ENCODE data around the gene UBA6.
"Not testable (repeated sequence)": the region's sequence is repeated elsewhere in the genome, so short reads cannot be mapped to it uniquely, and the experiment has no call there.

Gene UBA6

DNA sequence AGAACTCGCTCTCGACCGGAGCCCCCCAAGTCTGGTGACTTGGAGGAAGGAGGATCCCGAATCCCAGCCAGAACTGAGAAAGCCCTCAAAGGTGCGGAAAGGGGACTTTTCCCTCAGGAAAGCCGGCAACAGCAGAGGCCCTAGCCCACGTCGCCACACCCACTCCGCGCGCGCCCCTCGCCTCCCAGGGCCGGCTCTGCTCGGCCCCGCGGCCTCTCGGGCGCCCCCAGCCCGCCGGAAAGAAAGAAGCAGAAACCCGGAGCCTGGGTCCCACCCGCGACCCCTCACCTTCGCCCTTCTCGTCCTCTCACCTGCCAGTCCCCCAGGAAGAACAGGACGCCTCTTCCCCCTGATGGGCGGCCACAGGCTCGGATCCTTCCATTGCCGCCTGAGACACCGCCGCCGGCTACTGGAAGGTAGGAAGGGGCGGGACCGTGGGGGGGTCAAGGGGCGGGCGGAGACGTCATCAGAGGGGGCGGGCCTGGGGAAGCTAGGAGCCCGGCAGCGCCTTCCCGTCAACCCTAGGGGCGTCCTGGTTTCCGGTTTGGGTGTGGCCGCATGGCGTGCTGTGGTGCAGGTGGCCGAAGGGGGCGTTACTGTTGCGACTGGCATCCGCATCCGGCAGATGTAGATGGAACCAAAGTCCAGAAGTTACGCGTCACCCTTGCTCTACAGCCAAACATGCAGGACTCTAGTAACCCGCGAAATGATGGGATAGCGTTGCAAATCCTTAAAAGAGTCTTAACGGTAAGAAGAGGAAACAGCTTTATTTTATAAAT lies at the start of gene UBA6:
TSS of gene UBA6 (minus strand) at position 418 of the 779 bp plus-strand sequence. CDS start at position 382, 36 bp downstream.
- peak; percentile 91 for DNase-seq

DNA sequence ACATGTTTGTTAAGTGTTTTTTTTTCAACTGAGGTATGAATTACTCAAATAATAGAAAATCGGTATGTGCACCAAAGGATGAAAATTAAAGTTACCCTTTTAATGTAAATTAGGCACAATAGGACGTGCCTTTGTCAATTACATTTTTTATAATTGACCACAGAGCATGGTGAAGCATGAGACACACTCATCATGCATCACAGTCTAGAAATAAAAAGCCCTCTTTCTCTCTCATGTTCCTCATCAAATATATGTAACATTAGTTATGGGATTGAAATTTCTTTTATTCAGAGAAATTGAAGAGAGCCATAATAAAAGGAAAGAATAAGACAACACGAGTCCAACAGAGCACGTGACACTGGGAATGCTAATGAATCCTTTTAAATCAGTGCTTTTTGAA lies 49.7 kb upstream of the UBA6 start:
- no peak for DNase-seq

DNA sequence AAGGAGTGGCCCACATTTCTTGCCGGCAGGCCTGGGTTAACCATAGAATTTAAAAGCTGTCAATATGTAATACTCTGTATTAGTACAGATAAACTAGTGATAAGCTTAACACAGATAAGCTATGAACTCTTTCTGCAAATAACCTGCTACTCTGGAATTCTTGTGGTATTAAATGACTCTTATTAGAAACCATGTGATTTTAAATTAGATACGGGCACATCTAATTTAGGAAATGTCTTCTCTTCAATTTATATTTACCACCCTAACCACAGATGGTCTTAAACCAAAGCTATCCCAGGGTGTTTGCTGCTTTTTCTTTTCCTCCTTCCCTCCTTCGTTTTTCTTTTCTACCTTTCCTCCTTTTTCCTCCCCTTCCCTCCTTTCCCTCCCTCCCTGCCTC lies 48.3 kb upstream of the UBA6 start:
- DNase-seq = no peak

DNA sequence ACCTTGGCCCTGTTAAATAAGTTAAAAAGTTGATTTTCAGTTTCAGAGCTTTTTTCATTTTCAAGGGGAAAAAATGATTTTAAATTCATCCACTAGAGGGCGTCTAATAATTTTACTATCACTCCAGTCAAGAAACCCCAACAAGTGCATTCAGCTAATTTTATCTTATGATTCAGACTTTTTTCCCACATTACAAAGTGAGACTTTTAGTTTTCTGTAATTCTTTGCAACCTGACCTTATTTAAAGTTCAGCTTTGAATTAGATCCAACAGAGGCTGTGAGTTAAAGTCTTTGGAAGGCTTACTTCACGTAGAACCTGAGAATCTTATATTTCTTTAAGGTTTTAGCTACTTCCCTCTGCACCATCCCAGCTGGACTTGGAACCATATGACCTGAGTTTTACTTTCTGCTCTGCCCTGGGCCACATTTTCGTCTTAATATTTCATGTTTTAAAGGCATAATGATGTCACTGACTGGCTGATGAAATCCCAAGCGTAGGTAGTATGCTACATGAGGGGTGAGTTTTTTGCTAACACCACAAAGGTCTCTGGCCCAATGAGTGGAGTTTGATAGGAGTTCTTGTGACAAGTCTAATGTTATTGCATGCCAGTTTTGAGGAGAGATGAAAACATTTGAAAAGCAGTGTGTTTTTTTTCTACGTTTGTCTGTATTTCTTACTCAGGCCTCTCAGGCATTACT lies 46.0 kb upstream of the UBA6 start:
- DNase-seq = no peak

DNA sequence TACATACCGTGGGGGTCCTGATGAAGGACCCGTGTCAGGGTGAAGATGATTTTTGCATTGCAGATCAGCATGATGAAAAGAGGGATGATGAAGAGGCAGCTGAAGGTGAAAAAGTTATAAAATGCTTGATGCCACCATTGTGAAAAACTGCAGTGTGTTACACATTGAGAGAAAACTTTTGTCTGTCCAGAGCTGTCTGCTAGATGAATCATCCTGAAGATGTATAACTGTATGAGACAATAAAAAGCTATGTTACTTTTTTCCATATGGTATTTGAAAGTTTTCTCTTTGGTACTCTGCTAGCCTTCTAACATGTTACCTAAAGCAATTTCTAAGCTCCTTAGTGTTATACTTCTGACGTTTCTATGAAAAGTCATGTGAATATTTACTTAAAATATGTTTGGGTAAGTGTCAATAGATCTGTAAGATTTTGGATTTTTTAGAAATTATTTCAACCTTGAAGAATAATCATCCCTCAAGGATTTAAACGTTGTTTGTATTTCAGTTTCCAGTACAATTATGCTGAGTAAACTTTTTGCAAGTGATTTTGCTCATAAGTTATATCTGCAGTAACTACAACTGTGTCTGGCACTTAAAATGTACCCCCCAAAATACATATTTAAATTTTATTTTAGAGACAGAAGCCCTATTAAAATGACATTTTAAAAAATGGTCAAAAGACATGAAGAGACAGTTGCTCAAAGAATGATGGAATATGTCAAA lies 43.8 kb upstream of the UBA6 start:
- DNase-seq = no peak

DNA sequence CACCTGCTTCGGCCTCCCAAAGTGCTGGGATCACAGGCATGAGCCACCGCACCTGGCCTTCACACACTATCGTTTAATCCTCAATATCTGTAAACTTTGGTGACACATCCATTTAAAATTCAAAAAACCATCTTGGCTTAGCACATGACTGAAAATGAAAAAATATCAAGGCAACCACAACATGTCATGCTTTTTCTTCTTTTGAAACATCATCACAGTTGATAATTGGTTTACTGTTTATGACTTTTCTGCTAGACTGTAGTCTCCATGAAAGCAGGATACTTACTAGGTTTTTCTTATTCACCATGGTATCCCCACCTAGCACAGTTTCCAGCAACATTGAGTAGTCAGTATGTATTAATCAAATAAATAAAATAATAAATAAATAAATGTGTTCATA lies 42.2 kb upstream of the UBA6 start:
- DNase-seq = no peak

DNA sequence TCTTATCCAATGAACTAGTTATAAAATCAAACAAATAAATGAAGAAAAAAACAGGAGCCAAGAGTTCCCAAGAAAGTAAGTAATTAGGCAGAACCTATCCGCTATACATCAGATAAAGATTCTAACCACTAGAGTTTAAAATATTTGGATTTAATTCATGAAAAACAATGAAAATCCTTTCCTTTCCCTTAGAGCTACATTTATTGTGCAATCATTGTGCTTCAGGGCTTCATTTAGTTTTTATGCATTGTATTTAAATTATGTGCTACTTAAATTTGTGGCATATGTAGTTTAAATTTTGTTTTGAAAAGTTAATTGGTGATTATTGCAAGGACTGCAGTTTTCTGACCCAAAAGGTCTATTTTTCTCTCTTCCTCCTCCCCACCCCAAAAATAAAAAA lies 35.3 kb upstream of the UBA6 start:
- DNase-seq = no peak

DNA sequence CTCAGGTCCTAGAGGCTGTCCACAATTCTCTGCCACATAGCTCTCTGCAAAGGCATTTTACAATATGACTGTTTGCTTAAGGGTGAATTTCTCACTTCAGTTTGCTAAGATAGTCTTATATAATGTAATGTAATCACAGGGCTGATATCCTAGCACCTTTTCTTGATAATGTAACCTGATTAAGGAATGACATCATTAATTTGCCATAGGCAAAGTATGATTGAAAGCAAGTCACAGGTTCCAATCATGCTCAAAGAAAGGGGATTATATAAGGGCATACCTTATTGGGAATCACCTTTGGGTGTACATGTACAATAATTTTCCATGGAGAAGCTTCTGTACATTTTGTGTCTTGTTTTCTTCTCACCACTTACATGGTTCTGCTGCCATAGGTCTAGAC lies 34.4 kb upstream of the UBA6 start:
- DNase-seq = no peak

DNA sequence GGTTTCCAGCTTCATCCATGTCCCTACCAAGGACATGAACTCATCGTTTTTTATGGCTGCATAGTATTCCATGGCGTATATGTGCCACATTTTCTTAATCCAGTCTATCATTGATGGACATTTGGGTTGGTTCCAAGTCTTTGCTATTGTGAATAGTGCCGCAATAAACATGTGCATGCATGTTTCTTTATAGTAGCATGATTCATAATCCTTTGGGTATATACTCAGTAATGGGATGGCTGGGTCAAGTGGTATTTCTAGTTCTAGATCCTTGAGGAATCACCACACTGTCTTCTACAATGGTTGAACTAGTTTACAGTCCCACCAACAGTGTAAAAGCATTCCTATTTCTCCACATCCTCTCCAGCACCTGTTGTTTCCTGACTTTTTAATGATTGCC lies 29.6 kb upstream of the UBA6 start:
- not testable (repeated sequence) for DNase-seq

DNA sequence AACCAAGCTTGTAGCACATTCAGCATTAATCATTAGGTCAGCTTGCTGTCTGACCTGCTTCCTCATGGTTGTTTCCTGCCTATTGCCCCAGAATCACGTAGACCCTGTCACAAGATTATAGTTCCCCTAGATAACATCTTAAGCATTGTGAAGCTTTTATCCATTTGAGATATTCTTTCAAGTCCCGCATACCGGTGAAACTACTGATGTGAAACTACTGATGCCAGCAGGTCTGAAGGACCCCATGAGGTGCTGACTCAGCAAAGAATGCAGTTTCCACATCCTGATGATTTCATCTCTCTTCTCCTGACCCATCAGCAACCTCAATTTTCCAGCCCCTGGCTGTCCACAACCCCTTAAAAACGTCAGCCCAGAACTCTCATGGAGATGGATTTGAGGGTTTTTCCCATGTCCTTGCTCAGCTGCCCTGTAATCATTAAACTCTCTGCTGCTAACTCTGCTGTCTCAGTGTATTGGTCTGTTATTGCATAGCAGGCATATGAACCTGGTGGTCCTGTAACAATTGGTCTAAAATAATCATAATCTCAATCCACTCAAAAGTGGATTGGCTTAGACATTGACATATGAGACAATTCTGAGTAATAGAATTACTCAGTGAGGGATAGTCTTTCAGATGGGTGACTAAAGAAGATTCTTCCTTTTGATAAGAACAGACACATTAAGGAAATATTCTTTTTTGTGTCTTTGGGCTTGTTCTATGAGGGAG lies 26.3 kb upstream of the UBA6 start:
- DNase-seq = no peak

DNA sequence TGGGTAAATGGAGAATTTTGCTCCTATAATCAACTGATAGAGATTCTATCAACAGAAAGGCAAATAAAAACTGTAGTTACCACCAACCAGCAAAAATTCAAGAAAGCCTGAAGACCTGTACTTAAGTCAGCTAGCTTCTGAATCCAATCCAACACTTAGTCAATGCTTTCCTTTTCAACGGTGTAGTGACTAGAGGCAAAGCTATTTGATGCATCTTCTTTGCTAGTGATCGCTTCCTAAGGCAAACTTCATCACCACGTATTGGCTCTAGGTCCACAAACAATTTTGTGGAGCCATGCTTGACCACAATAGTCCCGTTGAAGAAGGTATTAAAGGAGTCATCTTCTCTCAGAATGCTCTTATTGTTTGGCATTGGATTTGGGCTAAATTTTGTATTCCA lies 25.0 kb upstream of the UBA6 start:
- DNase-seq = no peak

DNA sequence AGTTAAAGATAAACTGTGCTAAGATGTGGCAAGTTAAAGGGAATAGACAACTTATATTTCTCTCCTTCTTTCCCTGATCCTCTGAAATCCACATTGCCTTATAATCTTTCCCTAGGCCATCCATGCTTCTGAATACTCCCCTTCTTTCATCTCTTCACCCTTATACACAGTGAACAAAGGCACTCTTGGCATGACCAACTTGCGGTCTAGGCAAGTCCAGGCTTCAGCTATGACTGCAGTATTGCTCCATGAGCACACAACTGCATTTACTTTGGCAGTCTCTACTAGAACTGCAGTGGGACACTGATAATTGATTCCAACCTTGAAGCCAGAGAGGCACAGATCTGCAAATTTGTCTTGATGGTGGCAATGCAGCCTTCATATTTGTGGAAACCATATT lies 24.2 kb upstream of the UBA6 start:
- no peak for DNase-seq

DNA sequence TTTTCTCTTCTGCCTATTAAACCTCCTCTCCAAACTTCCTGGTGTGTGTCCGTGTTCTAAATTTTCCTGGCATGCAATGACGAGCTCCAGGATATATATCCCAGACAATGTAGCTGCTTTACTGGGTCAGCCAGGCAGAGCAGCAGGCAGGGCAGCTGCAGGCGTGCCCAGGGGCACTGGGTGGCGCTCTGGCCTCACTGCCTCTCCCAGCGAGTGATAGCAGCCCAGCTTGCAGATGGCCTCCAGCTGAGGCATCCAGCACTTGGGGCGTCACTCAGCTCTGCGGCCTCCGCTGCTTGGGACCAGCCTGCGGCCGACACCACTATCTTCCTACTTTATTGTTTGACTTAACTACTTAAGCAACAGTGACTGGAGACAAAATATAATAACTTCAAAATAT lies 23.0 kb upstream of the UBA6 start:
- no peak for DNase-seq

DNA sequence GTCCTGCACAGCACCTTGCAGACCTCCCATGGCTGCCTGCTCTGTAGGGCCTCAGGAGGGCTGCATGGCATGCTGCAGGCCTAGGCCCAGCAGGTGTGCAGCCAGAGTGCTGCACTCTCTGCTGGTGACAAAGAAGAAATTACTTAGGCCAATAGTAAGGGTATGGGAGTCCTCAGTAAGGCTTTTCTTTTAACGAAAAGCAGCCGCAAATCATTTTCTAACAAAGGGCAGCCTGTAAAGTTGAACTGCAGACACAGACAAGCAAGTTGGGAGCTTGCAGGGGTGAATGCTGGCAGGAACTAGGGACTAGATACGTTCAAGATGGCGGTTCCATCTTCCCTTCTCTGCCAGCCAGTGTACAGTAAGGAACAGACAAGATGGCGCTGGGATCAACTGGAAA lies 22.4 kb upstream of the UBA6 start:
- no peak for DNase-seq

DNA sequence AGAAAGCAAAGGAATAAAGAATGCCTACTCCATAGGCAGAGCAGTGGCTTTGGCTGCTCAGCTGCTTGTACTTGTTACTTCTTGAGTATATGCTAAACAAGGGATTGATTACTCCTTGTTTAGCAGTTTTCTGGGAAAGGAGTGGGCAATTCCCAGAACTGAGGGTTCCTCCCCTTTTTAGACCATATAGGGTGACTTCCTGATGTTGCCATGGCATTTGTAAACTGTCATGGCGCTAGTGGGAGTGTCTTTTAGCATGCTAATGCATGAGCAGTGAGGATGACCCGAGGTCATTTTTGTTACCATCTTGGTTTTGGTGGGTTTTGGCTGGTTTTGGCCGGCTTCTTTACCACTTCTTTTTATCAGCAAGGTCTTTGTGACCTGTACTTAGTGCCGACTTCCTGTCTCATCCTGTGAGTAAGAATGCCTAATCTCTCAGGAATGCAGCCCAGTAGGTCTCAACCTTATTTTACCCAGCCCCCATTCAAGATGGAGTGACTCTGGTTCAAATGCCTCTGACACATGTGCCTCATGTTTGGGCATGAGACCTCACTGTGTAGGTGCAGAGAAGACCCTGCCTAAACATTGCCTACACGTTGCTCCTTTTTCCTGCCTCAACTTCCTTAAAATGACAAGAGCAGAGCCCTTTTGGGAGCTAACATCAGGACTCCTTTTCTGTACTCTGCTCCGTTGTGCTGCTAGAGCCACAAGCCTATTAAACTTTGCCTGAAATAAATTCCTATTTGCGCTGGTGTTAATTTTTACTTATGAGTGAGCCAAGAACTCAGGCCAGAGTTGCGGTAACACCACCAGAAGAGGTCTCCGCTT lies 21.0 kb upstream of the UBA6 start:
- no peak for DNase-seq

DNA sequence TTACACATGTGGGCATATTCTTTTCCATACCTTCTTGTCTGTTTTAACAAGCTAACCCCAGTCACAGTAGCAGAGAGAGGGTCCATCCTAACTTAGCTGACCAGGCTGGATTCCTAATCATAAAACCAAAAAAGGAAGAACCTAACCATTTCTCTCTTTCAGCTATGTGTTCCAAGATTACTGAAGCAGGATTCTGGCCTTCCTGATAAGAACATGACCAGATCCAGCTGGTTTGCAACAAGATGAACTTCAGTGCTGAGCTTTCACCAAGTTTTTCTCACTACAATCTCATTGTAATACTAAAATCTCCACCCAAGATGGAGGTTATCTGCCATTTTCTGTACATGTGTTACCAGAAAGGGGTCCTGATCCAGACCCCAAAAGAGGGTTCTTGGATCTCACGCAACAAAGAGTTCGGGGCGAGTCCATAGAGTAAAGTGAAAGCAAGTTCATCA lies 20.4 kb upstream of the UBA6 start:
- DNase-seq = no peak

DNA sequence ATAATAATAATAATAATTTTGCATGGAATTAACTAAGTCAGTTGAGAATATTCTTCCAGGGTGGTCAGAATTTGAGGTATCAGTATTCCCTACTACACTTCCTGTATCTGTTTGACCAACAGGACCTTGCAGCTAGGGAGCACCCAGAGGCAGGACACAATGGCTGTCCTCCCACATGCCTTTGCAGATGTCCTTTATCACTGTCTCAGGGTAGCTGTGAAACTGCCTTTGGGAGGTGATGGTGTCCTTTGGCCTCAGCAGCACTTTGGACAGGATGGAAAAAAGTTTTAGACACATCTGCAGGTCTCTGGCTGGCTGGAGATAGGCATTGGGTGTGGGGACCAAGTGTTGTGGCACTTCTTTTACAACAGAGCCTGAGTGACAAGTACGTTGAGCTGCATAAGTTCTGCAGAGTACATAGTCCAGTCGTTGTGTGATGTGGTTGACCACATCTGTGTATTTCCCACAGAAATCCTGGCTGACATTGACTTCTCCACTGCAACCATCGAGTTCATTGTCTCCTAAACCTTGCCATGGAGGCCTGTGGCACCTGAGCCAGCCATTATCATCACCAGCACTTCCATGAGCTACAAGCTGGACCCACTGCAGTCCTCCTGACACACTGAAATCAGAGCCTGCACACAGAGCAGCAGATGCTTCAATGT lies 19.1 kb upstream of the UBA6 start:
- DNase-seq = no peak

DNA sequence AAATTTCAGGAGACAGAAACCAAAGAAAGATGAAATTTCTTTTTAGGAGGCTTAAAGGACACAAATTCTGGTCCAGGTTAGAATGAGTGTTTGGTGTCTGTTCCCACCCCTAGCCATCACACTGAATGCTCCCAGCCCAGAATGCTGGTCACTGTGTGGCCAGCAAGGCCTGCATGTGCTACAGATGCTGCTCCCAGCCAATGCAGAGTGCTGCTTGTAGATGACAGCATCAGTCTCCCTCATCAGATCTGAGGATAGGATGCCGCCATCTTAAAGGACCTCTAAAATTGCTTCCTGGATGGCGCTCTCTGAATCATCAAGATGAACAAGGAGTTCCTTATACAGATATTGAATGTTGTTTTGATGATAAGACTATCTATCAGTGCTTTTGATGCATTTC lies 17.9 kb upstream of the UBA6 start:
- DNase-seq = no peak

DNA sequence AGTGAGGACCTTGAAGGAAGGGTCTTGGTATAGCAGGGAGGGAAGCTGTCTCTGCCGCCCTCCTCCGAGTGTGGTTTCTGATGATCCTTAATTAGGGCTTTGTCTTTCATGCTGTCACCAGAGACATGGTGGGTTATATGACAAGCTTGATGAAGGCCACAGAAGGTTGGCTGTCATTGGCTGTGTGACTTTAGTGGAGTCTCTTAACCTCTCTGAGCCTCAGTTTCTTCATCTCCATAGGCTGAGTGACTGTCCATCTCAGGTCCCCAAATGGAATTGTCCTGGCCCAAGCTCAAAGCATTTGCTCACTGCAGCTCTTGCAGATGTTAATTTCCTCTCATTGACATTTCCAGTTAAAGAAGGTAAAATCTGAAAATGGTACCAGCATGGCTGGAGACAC lies 16.6 kb upstream of the UBA6 start:
- DNase-seq = no peak

DNA sequence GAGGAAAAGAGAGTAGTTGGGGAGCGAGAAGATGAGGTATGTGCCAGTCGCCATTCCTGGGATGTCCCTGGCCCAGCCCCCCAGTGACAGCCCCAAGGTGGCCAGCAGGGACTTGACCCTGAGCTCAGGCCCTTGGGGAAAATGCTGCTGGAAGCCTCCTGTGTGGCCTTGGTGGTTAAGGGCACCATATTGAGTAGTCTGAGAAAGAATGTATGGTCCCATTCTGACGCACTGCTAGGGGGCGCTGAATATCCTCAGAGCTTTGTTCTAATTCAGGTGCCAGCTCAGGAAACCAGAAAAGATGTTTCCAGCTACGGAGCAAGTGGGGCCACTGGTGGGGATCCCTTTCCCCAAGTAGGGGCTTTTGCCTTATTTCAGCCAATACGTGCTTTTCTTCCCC lies 14.0 kb upstream of the UBA6 start:
- no peak for DNase-seq

DNA sequence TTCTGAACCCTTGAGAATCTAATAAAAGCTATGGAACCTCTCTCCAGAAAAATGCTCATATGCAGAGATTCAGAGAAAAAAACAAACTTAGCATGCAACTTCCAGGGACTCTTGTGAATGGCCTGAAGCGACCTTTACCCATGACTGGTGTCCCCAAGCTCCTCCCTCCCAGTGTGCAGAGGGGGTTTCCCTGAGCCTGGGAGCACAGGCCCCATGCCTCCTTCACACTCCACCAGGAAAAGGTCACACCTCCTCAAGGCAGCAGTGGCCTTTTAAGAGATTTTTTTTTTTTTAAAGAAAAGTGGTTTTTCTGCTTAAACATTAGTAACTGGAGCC lies 13.3 kb upstream of the UBA6 start:
- DNase-seq = no peak
